GM13976 (cell line): ENCODE data around the gene GBX1.

Experiments used
- DNase-seq: peaks from one replicate; pipeline ENCODE4 v3.0.0; 2012; ENCODE audit warnings: low spot score
- in situ Hi-C: fragments of 300-500 bp; cut with MboI; formaldehyde crosslinking; loops from one replicate; pipeline ENCODE4 v1.12.0; 2022; ENCODE audit warnings: low sequenced_read_pairs, mixed read lengths, inconsistent platforms; ENCODE audit not compliant: unreplicated experiment
- TF ChIP-seq, protein P1 (sequence below): IDR thresholded peaks from 2 replicates; pipeline ENCODE4 v1.5.1; 2012; ENCODE audit warnings: borderline replicate concordance, mild to moderate bottlenecking; ENCODE audit not compliant: insufficient read depth; ENCODE audit errors: extremely low read depth, missing control alignments, control extremely low read depth

GBX1 gene

DNA sequence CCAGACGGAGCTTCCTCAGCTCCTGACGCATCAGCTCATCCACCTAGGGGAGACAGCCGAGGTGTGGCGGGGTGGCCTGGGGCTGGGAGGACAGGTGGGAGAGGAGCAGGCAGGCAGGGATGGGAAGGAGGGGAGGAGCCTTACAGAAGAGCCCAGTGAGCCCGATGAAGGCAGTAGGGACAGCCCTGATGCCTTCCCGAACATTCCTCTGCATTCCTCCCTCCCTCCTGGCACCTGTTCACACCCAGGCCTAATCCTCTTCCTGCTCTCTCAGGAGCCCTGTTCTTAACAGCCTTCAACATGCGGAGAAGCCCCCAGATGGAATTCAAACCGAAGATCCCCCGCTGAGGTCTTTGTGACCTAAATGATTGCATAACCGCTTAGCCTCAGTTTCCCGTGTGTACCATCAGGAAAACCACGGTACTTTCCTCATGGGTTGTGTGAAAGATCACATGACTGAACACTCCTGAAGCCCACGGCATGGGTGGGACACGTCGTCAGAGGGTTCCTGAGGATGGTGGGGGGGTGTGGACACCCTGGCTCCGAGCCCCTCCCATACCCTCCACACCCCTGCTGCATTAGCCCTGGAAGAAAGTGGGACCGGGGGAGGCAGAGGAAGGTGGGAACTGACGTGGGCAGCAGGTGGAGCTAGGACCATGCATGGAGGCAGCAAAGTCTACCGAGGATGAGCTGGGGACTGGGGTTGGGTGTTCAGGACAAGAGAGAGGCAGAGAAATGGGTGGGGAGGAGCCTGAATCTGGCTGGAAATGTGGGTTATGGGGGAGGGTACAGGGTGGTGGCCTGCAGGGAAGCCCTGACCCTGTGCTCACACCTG, 28.3 kb upstream of the GBX1 start:
- DNase-seq, result no peak
- TF ChIP-seq, protein P1, sequence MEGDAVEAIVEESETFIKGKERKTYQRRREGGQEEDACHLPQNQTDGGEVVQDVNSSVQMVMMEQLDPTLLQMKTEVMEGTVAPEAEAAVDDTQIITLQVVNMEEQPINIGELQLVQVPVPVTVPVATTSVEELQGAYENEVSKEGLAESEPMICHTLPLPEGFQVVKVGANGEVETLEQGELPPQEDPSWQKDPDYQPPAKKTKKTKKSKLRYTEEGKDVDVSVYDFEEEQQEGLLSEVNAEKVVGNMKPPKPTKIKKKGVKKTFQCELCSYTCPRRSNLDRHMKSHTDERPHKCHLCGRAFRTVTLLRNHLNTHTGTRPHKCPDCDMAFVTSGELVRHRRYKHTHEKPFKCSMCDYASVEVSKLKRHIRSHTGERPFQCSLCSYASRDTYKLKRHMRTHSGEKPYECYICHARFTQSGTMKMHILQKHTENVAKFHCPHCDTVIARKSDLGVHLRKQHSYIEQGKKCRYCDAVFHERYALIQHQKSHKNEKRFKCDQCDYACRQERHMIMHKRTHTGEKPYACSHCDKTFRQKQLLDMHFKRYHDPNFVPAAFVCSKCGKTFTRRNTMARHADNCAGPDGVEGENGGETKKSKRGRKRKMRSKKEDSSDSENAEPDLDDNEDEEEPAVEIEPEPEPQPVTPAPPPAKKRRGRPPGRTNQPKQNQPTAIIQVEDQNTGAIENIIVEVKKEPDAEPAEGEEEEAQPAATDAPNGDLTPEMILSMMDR, result no peak
- in situ Hi-C loops, result no loop called here

DNA sequence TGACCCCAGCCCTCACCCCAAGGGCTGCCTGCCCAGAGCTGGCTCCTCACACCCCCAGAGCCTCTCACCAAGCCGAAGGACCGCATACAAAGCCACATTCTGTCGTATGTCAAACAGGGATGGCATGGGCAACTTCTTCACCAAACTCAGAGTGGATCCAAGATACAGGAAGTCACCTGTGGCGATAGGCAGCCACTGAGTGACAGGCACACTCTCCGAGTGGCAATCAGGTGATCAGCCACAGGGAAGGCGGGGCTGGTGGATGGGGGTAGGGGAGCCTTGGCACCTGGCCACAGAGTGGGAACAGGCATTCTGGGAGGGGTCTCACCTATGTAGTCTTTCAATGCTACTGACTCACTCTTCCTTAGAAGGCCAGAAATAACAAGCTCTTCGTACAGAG, 26.7 kb upstream of the GBX1 start:
- in situ Hi-C loops, result no loop called here
- no peak for DNase-seq
- TF ChIP-seq, protein P1, result no peak

DNA sequence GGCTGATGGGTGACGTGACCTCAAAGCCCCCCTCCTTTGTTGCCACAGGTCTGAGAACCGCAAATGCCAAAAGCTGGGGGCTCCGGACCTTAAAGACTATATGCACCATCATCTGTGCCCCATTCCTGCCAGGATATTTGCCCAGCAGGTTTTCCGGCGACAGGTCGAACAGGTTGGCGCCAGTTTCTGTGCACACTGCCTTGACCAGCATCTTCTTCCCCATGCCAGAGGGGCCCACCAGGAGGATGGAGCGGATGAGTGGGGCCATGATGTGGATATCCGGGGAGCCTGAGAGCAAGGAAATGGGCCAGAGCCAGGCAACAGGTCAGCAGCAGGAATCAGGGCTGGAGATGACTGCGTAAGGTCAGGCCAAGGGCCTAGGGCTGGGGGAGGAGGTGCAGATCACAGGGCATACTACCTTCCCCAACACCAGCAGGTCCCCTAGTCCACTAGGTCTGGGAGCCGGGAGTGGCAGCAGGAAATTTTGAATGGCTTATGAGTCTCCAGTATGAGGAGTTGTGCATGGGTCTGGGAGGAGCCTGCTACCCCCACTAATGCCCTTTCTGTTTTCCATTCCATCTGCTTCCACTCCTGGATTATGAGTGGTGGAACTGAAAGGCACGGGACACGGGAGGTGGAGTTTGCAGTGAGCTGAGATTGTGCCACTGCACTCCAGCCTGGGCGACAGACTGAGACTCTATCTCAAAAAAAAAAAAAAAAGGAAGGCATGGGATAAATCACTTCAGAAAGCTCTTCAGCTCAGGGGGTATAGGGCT, 25.9 kb upstream of the GBX1 start:
- no peak for DNase-seq
- TF ChIP-seq, protein P1, result no peak
- in situ Hi-C loops, result no loop called here

DNA sequence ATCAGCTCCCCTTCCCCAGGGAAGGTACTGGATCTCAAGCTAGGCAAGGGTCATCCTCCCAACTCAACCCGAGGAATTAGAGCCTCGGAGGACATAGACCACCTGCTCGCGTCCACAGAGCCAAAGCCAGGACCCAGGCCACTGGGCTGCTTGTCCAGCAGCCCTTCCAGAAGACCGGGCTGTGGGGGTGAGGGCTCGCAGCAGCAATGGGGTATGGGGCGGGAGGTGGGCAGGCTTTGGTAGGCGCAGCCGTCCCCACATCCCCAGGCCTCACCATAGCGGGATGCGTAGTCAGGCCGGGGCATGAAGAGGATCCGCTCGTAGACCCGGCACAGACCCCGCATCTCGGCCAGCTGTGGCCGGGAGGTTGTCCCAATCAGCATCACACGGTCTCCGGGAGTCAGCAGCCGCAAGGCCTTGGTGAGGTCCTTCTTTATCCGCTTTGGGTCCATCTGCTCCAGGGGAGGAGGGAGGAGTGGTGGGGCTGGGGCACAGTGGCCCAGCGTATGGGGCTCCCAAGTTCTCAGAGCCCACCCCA, 24.6 kb upstream of the GBX1 start:
- TF ChIP-seq, protein P1, result no peak
- DNase-seq, result no peak
- in situ Hi-C loops, result no loop called here

DNA sequence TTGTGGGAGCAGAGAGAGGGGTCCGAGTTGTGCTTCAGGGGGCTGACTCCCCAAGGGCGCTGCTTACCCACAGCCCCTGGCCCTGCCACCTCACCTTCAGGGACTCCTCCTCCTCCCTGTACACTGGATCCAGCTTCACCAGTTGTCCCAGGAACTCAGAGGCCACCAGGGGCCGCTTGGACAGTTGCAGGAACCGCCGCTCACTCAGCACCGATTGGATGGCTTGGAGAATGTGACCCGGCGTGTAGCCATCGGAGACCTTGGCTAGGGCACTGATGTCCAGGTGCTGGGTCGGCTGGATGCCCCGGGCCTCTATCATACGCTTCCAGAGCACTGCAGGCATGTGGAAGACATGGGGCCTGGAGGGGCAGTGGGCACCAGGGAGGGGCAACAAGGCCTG, 24.1 kb upstream of the GBX1 start:
- TF ChIP-seq, protein P1, result no peak
- in situ Hi-C loops, result no loop called here
- no peak for DNase-seq

DNA sequence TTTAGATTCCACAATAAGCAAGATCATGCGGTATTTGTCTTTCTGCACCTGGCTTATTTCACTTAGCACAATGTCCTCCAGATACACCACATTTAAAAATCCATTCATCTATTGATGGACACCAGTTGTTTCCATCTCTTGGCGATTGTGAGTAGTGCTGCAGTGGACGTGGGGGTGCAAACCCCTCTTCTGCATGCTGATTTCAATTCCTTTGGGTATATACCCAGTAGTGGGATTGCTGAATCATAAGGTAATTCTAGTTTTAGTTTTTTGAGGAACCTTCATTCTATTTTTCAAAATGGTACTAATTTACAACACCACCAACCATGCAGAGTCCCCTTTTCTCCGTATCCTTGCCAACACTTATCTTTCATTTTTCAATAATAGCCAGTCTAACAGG, 21.5 kb upstream of the GBX1 start:
- TF ChIP-seq, protein P1, result no peak
- in situ Hi-C loops, result no loop called here
- DNase-seq, result no peak
